ACC112 (cell line): ENCODE measurements around the gene KRTAP10-12.
"Not testable (repeated sequence)": the region's sequence is repeated elsewhere in the genome, so short reads cannot be mapped to it uniquely, and the experiment has no call there.

Source experiments
- H2AFZ ChIP-seq: fragments of 200-600 bp; sonication (generic); one replicate; pipeline ENCODE4 v1.6.0; 2017; ENCODE audit warnings: antibody characterized with exemption, low read length; ENCODE audit not compliant: unreplicated experiment
- H3K27ac ChIP-seq: fragments of 200-600 bp; sonication (generic); 2 replicates; pipeline ENCODE4 v1.5.1; 2014; ENCODE audit warnings: low read depth, mild to moderate bottlenecking, antibody characterized with exemption, low read length, moderate library complexity
- H3K27me3 ChIP-seq: fragments of 200-600 bp; sonication (generic); 2 replicates; pipeline ENCODE4 v1.6.1; 2014; ENCODE audit warnings: mild to moderate bottlenecking, antibody characterized with exemption, low read length, moderate library complexity, mixed read lengths; ENCODE audit not compliant: insufficient read depth
- H3K36me3 ChIP-seq: fragments of 200-600 bp; sonication (generic); 2 replicates; pipeline ENCODE4 v1.6.1; 2016; ENCODE audit warnings: mild to moderate bottlenecking, antibody characterized with exemption, low read length, moderate library complexity, mixed read lengths; ENCODE audit not compliant: insufficient read depth
- H3K4me1 ChIP-seq: fragments of 200-600 bp; sonication (generic); one replicate; pipeline ENCODE4 v1.6.1; 2016; ENCODE audit warnings: low read length, mixed read lengths; ENCODE audit not compliant: insufficient read depth, unreplicated experiment, control insufficient read depth
- H3K4me3 ChIP-seq: fragments of 200-600 bp; sonication (generic); 2 replicates; pipeline ENCODE4 v1.5.1; 2014; ENCODE audit warnings: mild to moderate bottlenecking, low read depth, low read length
- H3K79me2 ChIP-seq: fragments of 200-600 bp; sonication (generic); one replicate; pipeline ENCODE4 v1.6.0; 2016; ENCODE audit warnings: low read length; ENCODE audit not compliant: control insufficient read depth, unreplicated experiment, insufficient read depth

KRTAP10-12 gene

GRCh38 chr21:44656868-44657267 is 40.1 kb upstream of the KRTAP10-12 start:
- Histone ChIP-seq H3K4me3 (no peak overlapping the region), H3K36me3 (no peaks in the 10 kb centered on the region), H3K27ac (no peak overlapping the region), H3K27me3 (peaks cover 13% of the 10 kb centered on the region; the same call in 1 of the 2 replicates), H3K4me1 (no peaks in the 10 kb centered on the region), H2AFZ (no peak overlapping the region), H3K79me2 (no peaks in the 10 kb centered on the region)

- Histone ChIP-seq H3K27ac (no peak within 1 kb of the TSS), H3K4me1 (no peaks in the 10 kb centered on the region), H3K27me3 (peaks cover 21% of the 10 kb centered on the region; the same call in 1 of the 2 replicates), H3K4me3 (no peak within 1 kb of the TSS), H3K79me2 (no peaks in the 10 kb centered on the region), H3K36me3 (no peaks in the 10 kb centered on the region), H2AFZ (no peak within 1 kb of the TSS)
These were observed 39.1 kb upstream of the KRTAP10-12 start, which contains the start of gene KRTAP12-3 for GRCh38 chr21:44657635-44658540. Gene KRTAP12-3 (plus strand): TSS chr21:44657932. CDS start chr21:44657980, 48 bp downstream.

GRCh38 chr21:44658541-44658910 is 38.4 kb upstream of the KRTAP10-12 start:
- no peaks in the 10 kb centered on the region for H3K79me2 ChIP-seq
- H3K4me1 ChIP-seq = no peaks in the 10 kb centered on the region
- no peak overlapping the region for H3K4me3 ChIP-seq
- no peaks in the 10 kb centered on the region for H3K36me3 ChIP-seq
- no peak overlapping the region for H3K27ac ChIP-seq
- H2AFZ ChIP-seq = no peak overlapping the region
- H3K27me3 ChIP-seq = peaks cover 20% of the 10 kb centered on the region; the same call in 1 of the 2 replicates

- Histone ChIP-seq H3K27me3 (peaks cover 20% of the 10 kb centered on the region; the same call in 1 of the 2 replicates), H3K36me3 (no peaks in the 10 kb centered on the region), H3K4me3 (no peak overlapping the region), H3K4me1 (no peaks in the 10 kb centered on the region), H3K79me2 (no peaks in the 10 kb centered on the region), H3K27ac (no peak overlapping the region), H2AFZ (no peak overlapping the region)
These were observed 37.9 kb upstream of the KRTAP10-12 start for GRCh38 chr21:44658913-44659595.

- H3K27ac ChIP-seq, H2AFZ ChIP-seq, H3K4me3 ChIP-seq, H3K36me3 ChIP-seq, H3K79me2 ChIP-seq, H3K4me1 ChIP-seq: not testable (repeated sequence)
- H3K27me3 ChIP-seq = peaks cover 20% of the 10 kb centered on the region; the same call in 1 of the 2 replicates
These were observed 35.4 kb upstream of the KRTAP10-12 start for GRCh38 chr21:44661567-44661966.

GRCh38 chr21:44664691-44665090 is 32.3 kb upstream of the KRTAP10-12 start:
- no peak overlapping the region for H3K27ac ChIP-seq
- peaks cover 20% of the 10 kb centered on the region; the same call in 1 of the 2 replicates for H3K27me3 ChIP-seq
- no peaks in the 10 kb centered on the region for H3K79me2 ChIP-seq
- H2AFZ ChIP-seq = no peak overlapping the region
- H3K4me3 ChIP-seq = no peak overlapping the region
- H3K4me1 ChIP-seq = no peaks in the 10 kb centered on the region
- H3K36me3 ChIP-seq = no peaks in the 10 kb centered on the region

- H3K27me3 ChIP-seq = peaks cover 20% of the 10 kb centered on the region; the same call in 1 of the 2 replicates
- no peaks in the 10 kb centered on the region for H3K4me1 ChIP-seq
- no peak within 1 kb of the TSS for H2AFZ ChIP-seq
- H3K4me3 ChIP-seq = no peak within 1 kb of the TSS
- H3K36me3 ChIP-seq = no peaks in the 10 kb centered on the region
- H3K79me2 ChIP-seq = no peaks in the 10 kb centered on the region
- no peak within 1 kb of the TSS for H3K27ac ChIP-seq
These were observed 30.3 kb upstream of the KRTAP10-12 start, which contains the start of gene KRTAP12-2 for GRCh38 chr21:44666401-44667320. Gene KRTAP12-2 (minus strand): TSS chr21:44666927. CDS start chr21:44666886, 41 bp downstream.

GRCh38 chr21:44667612-44668011 is 29.4 kb upstream of the KRTAP10-12 start:
- H3K79me2 ChIP-seq = no peaks in the 10 kb centered on the region
- no peaks in the 10 kb centered on the region for H3K36me3 ChIP-seq

GRCh38 chr21:44670642-44671432 is 26.1 kb upstream of the KRTAP10-12 start:
- H2AFZ ChIP-seq = no peak overlapping the region
- no peak overlapping the region for H3K27ac ChIP-seq
- H3K27me3 ChIP-seq = peaks cover 19% of the 10 kb centered on the region
- no peaks in the 10 kb centered on the region for H3K36me3 ChIP-seq
- no peaks in the 10 kb centered on the region for H3K4me1 ChIP-seq
- no peaks in the 10 kb centered on the region for H3K79me2 ChIP-seq
- no peak overlapping the region for H3K4me3 ChIP-seq

More at GRCh38 chr21:44667612-44668011, 29.4 kb upstream of the KRTAP10-12 start:
- Histone ChIP-seq H3K27me3 (peaks cover 15% of the 10 kb centered on the region; the same call in 1 of the 2 replicates), H3K4me1 (no peaks in the 10 kb centered on the region), H3K27ac (no peak overlapping the region), H3K4me3 (no peak overlapping the region), H2AFZ (no peak overlapping the region)
